ENCODE data around the gene C19orf25.

- TF ChIP-seq ZNF274 (IDR thresholded peaks at IDR 0.05; ENCODE audit: low read depth, low read length), result no peak
- TF ChIP-seq SUZ12 (IDR thresholded peaks at IDR 0.05; ENCODE audit: extremely low read depth, insufficient read depth, insufficient read length), result no peak
- TF ChIP-seq YY1 (IDR thresholded peaks at IDR 0.05; ENCODE audit: insufficient read depth, insufficient read length), result no peak
Observed at GRCh38 chr19:1514986-1515721, 36.1 kb upstream of the C19orf25 start.

All from NT2/D1 (cell line).